Activated CD4-positive, alpha-beta memory T cell treated with anti-CD3 and anti-CD28 coated beads, Interleukin-2, amount 10 ng/mL, durations not matched to agents 7 days and 5 days (primary cell): Measurements from ENCODE around the gene GUCY1A2. TPM values are rescaled to one million over a fixed set of nuclear protein-coding genes. Genes with fewer than 3 reads are reported as not detected.
"Not testable (repeated sequence)": the region's sequence is repeated elsewhere in the genome, so short reads cannot be mapped to it uniquely, and the experiment has no call there.

Source experiments
- CTCF ChIA-PET: fragments of 350-600 bp; sonication (Branson Sonifier 250); formaldehyde crosslinking; loops from one replicate; lab custom pipeline; 2021; ENCODE audit warnings: antibody characterized with exemption, inconsistent platforms; lab: Charles Lee
- POLR2A ChIA-PET: fragments of 350-600 bp; sonication (Branson Sonifier 250); formaldehyde crosslinking; loops from one replicate; lab custom pipeline; 2021; ENCODE audit warnings: antibody characterized with exemption; lab: Charles Lee
- DNase-seq: peaks from one replicate; pipeline ENCODE4 v3.0.0-alpha.2; 2020
- H3K27ac Mint-ChIP-seq: one replicate; pipeline ENCODE4 v1.8.0; 2021; ENCODE audit warnings: mild to moderate bottlenecking, mixed read lengths
- H3K27me3 Mint-ChIP-seq: one replicate; pipeline ENCODE4 v1.8.0; 2021; ENCODE audit warnings: mixed read lengths
- H3K36me3 Mint-ChIP-seq: one replicate; pipeline ENCODE4 v1.8.0; 2021; ENCODE audit warnings: low read depth, mixed read lengths
- H3K4me1 Mint-ChIP-seq: one replicate; pipeline ENCODE4 v1.8.0; 2021; ENCODE audit warnings: mixed read lengths
- H3K4me3 Mint-ChIP-seq: one replicate; pipeline ENCODE4 v1.8.0; 2021; ENCODE audit warnings: mild to moderate bottlenecking, mixed read lengths
- H3K9me3 Mint-ChIP-seq: one replicate; pipeline ENCODE4 v1.8.0; 2021; ENCODE audit warnings: mixed read lengths
- total RNA-seq, 2 experiments: library from RNA; stranded (reverse); gene quantifications; one replicate each; pipeline ENCODE4 v1.2.3, GENCODE V29; 2021

The GUCY1A2 gene
- total RNA-seq, 2 experiments from 2014 or later, result not detected

DNA sequence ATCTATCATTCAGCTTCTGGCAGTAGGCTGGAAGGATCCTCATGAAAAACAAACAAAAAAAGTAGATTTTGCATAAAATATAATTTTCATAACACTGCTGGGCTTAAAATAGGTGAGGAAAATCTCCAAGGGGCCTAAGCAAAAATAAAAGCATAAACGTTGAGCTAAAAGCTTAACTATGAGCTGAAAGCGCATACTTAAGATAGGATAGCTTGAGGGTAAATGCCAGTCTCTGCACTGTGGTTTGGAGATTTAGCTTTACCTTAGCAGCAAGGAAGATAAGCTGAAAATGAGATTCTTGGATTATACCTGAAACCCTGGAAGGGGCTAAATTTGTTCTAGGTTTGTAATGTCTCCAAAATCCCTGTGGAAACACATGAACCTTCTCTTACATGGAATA lies 183.7 kb downstream of the GUCY1A2 start:
- DNase-seq, result no peak
- Mint-ChIP-seq H3K4me1 (no peaks in the 10 kb centered on the region), H3K36me3 (no peaks in the 10 kb centered on the region), H3K4me3 (no peak overlapping the region), H3K27me3 (no peaks in the 10 kb centered on the region), H3K9me3 (peaks cover 5% of the 10 kb centered on the region), H3K27ac (no peak overlapping the region)
- POLR2A ChIA-PET, result no interaction called here
- CTCF ChIA-PET, result no interaction called here

DNA sequence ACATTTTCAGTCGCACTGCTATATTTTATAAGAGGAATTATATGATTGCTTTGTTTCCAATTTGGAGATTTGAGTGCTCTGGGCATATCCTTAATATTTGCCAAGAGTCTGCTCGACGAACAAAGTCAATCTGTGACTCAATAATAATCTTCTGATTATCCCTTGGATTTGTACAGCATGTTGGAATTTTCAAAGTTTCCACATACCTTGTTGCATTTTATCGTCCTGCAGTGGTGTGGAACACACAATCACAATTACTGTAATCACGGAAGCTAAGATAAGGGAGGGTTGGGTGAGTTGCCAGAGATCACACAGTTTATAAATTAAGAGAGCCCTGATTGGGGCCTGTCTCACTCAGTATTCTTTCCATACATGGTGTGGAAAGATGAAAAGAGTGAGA lies 189.3 kb downstream of the GUCY1A2 start:
- H3K27ac Mint-ChIP-seq, result no peak overlapping the region
- no peaks in the 10 kb centered on the region for H3K4me1 Mint-ChIP-seq
- no peak for DNase-seq
- H3K27me3 Mint-ChIP-seq, result no peaks in the 10 kb centered on the region
- ChIA-PET POLR2A (no interaction called here), CTCF (no interaction called here)
- peaks cover 8% of the 10 kb centered on the region for H3K9me3 Mint-ChIP-seq
- no peak overlapping the region for H3K4me3 Mint-ChIP-seq
- no peaks in the 10 kb centered on the region for H3K36me3 Mint-ChIP-seq

DNA sequence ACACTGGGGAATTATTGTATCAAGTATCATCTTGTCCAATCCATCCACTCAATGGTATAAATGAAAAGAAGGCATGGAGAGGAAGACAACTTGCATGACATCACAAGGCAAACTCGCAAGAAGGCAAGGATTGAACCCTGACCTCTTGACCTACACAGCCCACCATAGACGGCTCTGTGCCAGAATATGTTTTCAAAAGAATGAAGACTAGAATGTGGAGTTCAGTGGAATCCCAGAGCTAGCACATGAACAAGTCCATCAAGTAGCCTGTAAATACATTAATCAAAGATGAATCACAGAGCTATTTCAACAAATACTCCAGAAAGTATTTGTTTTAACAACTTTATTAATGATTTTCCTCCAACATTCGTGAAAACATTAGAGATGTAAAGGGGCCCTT lies 189.7 kb downstream of the GUCY1A2 start:
- ChIA-PET CTCF (no interaction called here), POLR2A (no interaction called here)
- Mint-ChIP-seq H3K9me3 (peaks cover 8% of the 10 kb centered on the region), H3K27me3 (no peaks in the 10 kb centered on the region), H3K36me3 (no peaks in the 10 kb centered on the region), H3K4me3 (no peak overlapping the region), H3K4me1 (no peaks in the 10 kb centered on the region), H3K27ac (no peak overlapping the region)
- DNase-seq, result no peak

DNA sequence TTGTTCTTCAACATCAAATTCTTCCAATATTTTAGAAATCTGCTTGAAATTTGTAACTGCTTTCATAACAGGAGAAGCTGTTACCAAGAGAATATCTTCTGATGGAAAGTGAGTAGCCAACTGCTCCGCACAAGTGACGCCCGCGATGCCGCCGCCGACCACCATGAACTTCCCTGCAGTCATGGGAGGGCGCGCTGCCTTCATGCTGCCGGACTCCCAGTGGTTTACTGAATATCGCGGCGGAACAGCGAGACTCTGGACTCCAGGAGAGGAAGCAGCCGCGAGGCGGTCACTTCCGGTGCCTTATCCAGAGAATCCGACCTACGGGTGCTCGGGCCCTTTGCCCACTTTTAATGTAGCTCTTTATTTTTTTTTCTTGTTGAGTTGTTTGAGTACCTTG lies 190.6 kb downstream of the GUCY1A2 start:
- ChIA-PET POLR2A (no interaction called here), CTCF (no interaction called here)
- no peak for DNase-seq
- H3K36me3 Mint-ChIP-seq, result no peaks in the 10 kb centered on the region
- no peaks in the 10 kb centered on the region for H3K4me1 Mint-ChIP-seq
- no peaks in the 10 kb centered on the region for H3K27me3 Mint-ChIP-seq
- no peak overlapping the region for H3K4me3 Mint-ChIP-seq
- no peak overlapping the region for H3K27ac Mint-ChIP-seq
- peaks cover 5% of the 10 kb centered on the region for H3K9me3 Mint-ChIP-seq

DNA sequence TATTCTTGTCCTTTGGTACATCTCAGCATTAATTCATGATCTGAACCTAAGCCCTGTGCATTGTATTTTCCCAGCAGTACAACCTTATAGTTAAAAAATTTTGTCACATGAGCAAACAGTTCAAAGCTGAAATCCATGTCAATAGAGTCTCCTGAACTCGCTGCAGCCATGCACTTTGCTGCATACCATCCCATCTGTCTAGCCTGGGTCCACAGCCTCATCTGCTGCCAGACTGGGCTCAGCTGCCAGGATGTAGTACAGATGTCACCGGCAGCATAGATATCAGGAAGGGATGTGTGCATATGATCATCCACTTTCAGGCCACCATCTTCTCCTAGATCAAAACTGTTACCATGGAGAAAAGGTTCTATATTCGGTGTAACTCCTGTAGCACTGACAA lies 191.7 kb downstream of the GUCY1A2 start:
- H3K9me3 Mint-ChIP-seq, H3K27ac Mint-ChIP-seq, DNase-seq, H3K27me3 Mint-ChIP-seq, CTCF ChIA-PET, H3K4me3 Mint-ChIP-seq, H3K4me1 Mint-ChIP-seq, POLR2A ChIA-PET, H3K36me3 Mint-ChIP-seq: not testable (repeated sequence)

DNA sequence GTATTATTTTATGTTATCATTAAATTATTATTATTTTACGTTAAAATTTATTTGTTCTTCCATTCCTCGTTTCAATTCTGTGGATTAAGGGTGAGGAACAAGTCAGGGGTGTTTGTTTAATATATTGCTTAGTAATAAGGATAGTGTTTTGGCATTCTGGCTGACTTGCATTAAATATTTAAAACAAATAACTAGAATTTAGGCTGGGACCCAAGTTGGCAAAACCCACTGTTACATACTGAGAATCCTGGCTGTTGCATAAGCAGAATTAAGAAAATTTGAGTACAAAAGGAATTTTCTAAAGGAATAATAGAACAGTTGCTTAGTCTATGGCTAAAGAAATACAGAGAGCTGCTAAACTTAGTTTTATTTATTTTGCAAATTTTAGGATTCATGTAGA lies 196.4 kb downstream of the GUCY1A2 start:
- H3K27me3 Mint-ChIP-seq, result no peaks in the 10 kb centered on the region
- no peak overlapping the region for H3K4me3 Mint-ChIP-seq
- ChIA-PET CTCF (interaction anchor here (0.6 kb wide), 1 partner anchor 216 kb away, joined by 3 read pairs; no protein-coding TSS in a partner anchor), POLR2A (no interaction called here)
- H3K9me3 Mint-ChIP-seq, result peaks cover 3% of the 10 kb centered on the region
- no peak overlapping the region for H3K27ac Mint-ChIP-seq
- no peaks in the 10 kb centered on the region for H3K4me1 Mint-ChIP-seq
- H3K36me3 Mint-ChIP-seq, result no peaks in the 10 kb centered on the region
- DNase-seq, result no peak

DNA sequence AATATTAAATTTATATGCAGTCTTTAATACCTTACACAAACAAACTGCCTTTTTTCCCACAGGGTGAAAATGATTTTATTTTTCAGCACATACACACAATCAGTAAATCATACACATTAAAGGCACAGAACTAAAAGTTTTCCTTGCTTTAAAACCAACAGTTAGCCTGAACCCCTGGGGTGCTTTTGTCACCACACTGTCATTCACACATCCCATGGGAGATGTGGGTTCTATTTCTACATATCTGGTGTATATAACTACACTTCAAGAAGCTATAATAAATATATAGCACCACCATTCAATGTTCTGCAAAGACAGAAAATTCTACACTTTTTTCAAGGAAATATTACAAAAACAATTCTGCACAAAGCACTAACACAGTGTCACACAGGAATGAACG lies 197.0 kb downstream of the GUCY1A2 start:
- no peak for DNase-seq
- Mint-ChIP-seq H3K36me3 (no peaks in the 10 kb centered on the region), H3K4me3 (no peak overlapping the region), H3K4me1 (no peaks in the 10 kb centered on the region), H3K27me3 (no peaks in the 10 kb centered on the region), H3K27ac (no peak overlapping the region), H3K9me3 (peaks cover 3% of the 10 kb centered on the region)
- ChIA-PET POLR2A (no interaction called here), CTCF (no interaction called here)

DNA sequence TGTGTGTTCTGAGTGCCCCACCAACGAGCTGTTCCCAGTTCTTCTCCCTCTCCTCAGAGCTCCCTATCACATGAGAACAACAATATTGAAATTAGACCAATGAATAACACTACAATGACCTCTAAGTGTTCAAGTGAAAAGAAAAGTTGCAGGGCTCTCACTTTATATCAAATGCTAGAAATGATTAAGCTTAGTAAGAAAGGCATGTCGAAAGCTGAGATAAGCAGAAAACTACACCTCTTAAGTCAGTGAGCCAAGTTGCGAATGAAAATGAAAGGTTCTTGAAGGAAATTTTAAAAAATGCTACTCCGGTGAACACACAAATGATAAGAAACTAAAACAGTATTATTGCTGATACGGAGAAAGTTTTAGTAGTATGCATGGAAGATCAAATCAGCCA lies 199.8 kb downstream of the GUCY1A2 start:
- ChIA-PET CTCF (no interaction called here), POLR2A (no interaction called here)
- Mint-ChIP-seq H3K4me1 (no peaks in the 10 kb centered on the region), H3K9me3 (peaks cover 3% of the 10 kb centered on the region), H3K4me3 (no peak overlapping the region), H3K36me3 (no peaks in the 10 kb centered on the region), H3K27me3 (no peaks in the 10 kb centered on the region), H3K27ac (no peak overlapping the region)
- no peak for DNase-seq

DNA sequence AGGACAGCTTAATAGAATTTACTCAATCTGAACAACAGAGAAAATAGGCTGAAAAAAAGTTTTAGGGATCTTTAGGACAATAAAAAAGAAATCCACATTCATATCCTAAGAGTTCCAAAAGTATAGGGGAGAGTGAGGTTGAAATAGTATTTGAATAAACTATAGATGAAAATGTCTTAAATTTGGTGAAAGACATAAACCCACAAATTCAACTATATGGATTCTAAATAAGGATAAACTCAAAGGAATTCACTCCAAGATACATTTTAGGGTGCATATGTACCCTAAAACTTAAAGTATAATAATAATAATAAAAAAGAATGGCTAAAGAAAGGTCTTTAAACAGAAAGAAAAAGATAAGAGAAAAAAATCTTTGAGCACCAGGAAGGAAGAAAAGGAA lies 203.1 kb downstream of the GUCY1A2 start:
- Mint-ChIP-seq H3K9me3 (no peaks in the 10 kb centered on the region), H3K4me1 (no peaks in the 10 kb centered on the region), H3K27me3 (no peaks in the 10 kb centered on the region), H3K36me3 (no peaks in the 10 kb centered on the region), H3K27ac (no peak overlapping the region), H3K4me3 (no peak overlapping the region)
- ChIA-PET POLR2A (no interaction called here), CTCF (no interaction called here)
- DNase-seq, result no peak

DNA sequence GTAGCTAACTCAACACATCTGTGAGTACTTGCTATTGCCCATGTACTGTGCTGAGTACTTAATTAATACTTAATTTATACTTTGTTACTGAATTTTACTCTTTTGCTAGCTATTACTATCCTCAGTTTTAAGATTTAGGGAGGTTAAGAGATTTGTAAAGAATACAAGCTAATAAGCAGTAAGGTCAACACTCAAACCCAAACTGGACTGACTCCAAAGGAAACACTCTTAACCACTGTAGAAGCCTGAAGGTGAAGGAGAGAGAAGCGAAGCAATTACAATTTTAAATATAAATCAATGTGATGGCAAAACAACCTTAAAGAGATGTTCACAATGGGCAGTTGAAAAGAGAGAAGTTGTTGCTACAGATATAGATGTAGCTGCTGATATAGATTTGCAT lies 204.5 kb downstream of the GUCY1A2 start:
- Mint-ChIP-seq H3K4me1 (no peaks in the 10 kb centered on the region), H3K27ac (no peak overlapping the region), H3K9me3 (no peaks in the 10 kb centered on the region), H3K27me3 (no peaks in the 10 kb centered on the region), H3K4me3 (no peak overlapping the region), H3K36me3 (no peaks in the 10 kb centered on the region)
- POLR2A ChIA-PET, result no interaction called here
- CTCF ChIA-PET, result no interaction called here
- DNase-seq, result no peak

DNA sequence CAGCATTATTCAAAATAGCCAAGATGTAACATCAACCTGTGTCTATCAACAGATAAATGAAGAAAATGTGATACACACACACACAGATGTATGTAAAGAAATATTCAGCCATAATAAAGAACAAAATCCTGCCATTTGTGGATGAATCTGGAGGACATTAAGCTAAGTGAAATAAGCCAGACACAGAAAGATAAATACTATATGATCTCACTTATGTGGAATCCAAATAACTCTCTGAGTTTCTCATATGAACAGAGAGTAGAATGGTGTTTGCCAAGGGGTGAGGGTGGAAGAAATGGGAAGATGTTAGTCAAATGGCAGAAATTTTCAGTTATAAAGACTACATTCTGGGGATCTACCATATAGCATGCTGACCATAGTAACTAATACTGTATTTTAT lies 224.2 kb downstream of the GUCY1A2 start:
- H3K27me3 Mint-ChIP-seq, result no peaks in the 10 kb centered on the region
- H3K36me3 Mint-ChIP-seq, result no peaks in the 10 kb centered on the region
- H3K27ac Mint-ChIP-seq, result no peak overlapping the region
- peaks cover 8% of the 10 kb centered on the region for H3K9me3 Mint-ChIP-seq
- no peaks in the 10 kb centered on the region for H3K4me1 Mint-ChIP-seq
- POLR2A ChIA-PET, result no interaction called here
- CTCF ChIA-PET, result no interaction called here
- no peak overlapping the region for H3K4me3 Mint-ChIP-seq
- DNase-seq, result no peak

DNA sequence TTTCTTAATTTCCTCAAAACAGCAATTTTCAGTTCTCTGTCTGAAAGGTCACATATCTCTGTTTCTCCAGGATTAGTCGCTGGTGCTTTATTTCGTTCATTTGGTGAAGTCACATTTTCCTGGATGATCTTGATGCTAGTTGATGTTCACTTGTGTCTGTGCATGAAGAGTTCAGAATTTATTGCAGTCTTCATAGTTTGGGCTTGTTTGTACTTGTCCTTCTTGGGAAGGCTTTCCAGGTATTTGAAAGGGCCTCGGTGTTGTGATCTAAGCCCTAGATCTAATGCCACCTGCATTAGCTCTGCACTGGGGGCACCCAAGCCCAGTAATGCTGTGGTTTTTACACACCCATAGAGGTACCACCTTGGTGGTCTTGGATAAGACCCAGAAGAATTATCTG lies 228.9 kb downstream of the GUCY1A2 start:
- H3K36me3 Mint-ChIP-seq, result no peaks in the 10 kb centered on the region
- POLR2A ChIA-PET, result no interaction called here
- CTCF ChIA-PET, result no interaction called here
- no peak for DNase-seq
- no peaks in the 10 kb centered on the region for H3K27me3 Mint-ChIP-seq
- H3K27ac Mint-ChIP-seq, result no peak overlapping the region
- no peak overlapping the region for H3K4me3 Mint-ChIP-seq
- H3K9me3 Mint-ChIP-seq, result no peaks in the 10 kb centered on the region
- H3K4me1 Mint-ChIP-seq, result no peaks in the 10 kb centered on the region

DNA sequence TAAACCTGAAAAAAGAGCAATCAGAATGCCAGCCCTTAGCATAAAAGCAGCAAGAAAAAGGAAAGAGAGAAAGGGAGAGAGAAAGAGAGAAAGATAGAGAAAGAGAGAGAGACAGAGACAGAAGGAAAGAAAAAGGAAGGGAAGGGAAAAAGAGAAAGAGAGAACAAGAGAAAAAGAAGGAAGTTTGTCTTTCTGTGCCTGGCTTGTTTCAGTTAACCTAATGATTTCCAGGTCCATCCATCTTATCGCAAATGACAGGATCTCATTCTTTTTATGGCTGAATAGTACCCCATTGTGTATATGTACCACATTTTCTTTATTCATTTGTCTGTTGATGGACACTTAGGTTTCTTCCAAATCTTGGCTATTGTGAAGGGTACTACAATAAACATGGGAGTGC lies 230.8 kb downstream of the GUCY1A2 start:
- DNase-seq, result no peak
- H3K9me3 Mint-ChIP-seq, result no peaks in the 10 kb centered on the region
- H3K36me3 Mint-ChIP-seq, result no peaks in the 10 kb centered on the region
- H3K27ac Mint-ChIP-seq, result no peak overlapping the region
- ChIA-PET POLR2A (no interaction called here), CTCF (no interaction called here)
- no peaks in the 10 kb centered on the region for H3K27me3 Mint-ChIP-seq
- no peaks in the 10 kb centered on the region for H3K4me1 Mint-ChIP-seq
- no peak overlapping the region for H3K4me3 Mint-ChIP-seq

DNA sequence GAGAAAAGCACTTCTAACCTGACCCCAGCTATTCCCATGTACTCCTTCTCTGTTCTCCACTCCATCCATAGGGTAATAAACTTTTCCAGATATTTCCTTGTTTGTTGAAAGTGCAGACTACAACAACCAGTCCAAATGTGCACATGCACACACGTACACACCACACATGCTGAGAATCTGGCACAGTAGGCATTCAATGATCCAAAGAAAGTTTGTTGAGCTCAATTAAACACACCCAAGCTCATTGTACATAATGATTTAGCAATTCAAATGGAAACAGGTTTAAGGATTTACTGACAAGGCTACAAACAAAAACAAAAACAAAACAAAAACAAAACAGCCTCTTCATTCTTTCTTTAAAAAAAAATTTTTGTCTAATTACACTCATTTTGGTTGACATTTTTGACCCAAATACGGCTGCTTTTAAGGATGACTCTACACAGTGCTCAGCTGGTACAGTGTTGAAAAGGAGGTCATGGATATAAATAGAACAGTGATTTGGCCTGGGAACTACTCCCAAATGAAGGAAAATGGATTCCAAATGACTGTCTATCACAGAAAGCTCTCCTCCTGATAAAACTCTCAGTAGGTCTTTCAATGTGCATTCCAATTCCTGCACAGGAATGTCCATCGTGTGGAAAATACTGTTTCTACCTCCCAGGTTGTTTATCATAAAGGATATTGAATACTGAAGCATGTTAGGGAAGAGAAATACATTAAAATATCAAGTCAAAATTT lies 232.2 kb downstream of the GUCY1A2 start:
- ChIA-PET POLR2A (no interaction called here), CTCF (no interaction called here)
- H3K9me3 Mint-ChIP-seq, result no peaks in the 10 kb centered on the region
- no peak overlapping the region for H3K4me3 Mint-ChIP-seq
- H3K27ac Mint-ChIP-seq, result no peak overlapping the region
- no peak for DNase-seq
- no peaks in the 10 kb centered on the region for H3K4me1 Mint-ChIP-seq
- H3K36me3 Mint-ChIP-seq, result no peaks in the 10 kb centered on the region
- H3K27me3 Mint-ChIP-seq, result no peaks in the 10 kb centered on the region
